DMS53 (cell line): ENCODE measurements around the gene ATR.
"Not testable (repeated sequence)": the region's sequence is repeated elsewhere in the genome, so short reads cannot be mapped to it uniquely, and the experiment has no call there.

ENCODE experiments used
- DNase-seq: peaks from one replicate; lab custom pipeline; 2025; lab: John Stamatoyannopoulos, UW

ATR gene

DNA sequence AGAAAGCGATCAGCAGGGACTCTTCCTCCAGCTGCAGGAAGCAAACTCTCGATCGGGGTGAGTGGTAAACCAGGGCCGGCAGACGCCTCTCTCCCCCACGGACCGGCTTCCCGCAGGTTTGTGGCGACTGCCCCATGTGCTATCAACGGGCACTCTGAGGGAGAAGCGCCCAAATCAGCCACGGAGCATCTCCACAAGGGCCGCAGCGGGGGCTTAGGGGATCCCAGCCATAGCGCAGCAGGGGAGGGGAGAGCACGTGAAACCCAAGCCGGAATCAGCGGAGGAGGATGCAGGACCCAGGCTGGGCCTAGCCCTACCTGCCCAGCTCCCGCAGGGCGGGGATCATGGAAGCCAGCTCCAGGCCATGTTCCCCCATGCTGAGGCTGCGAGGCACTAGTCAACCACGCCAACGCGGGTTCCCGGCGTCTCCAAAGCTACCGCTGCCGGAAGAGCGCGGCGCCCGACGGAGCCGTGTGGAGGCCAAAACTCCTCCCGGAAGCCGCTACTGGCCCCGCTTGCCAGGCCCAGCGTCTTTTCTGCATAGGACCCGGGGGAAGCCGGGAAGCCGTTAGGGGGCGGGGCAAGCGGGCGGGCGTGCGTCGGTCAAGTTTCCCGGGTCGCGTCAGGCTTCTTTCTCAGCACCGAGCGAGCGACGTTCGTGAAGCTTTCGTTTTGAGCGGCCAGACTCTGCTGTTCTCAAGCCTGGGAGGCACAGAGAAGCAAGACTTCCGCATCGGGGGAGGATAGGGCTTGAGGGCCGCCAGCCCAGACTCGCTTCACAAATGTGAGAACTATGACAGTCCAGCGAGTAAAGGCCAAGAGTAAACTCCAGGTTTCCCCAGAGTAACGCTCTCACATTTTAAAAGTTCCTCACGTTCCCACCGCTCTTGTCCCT is at the start of gene ATR:
Gene ATR (minus strand): TSS at position 405 of the 895 bp plus-strand sequence. CDS start 29 bp downstream, at position 376.
- DNase-seq = peak; percentile 97

DNA sequence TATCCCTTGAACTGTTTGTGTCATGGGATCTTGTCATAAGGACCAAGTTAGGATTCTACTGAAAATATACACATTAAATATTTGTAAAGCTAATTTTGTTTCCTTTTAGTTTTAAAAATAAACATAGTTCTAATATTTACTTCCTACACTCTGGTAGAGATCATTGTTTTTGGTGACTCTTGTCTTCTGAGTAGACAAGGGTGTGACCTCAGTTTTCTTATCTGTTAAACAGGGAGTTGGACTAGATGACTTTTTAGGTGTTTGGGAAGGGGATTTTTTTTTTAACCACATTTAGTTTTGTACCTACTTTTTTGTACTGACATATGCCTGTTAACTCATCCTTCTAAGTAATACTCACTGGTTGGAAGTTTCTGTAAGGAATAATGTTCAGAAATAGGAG is 48.4 kb upstream of the ATR start:
- DNase-seq = no peak

DNA sequence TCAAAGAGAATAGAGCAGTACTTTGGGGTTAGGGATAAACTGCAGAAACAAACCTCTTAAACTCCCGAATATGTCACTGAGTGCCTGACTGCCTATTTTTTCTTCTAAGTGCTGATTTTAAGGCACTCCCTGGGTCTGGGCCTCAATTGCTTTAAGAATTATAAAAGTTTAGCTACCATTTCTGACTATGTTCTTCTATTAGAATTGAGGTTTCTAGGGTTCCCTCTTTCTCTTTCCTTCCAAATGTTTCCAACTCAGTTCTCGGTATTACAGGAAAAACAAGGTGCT is 46.6 kb upstream of the ATR start:
- DNase-seq = no peak

DNA sequence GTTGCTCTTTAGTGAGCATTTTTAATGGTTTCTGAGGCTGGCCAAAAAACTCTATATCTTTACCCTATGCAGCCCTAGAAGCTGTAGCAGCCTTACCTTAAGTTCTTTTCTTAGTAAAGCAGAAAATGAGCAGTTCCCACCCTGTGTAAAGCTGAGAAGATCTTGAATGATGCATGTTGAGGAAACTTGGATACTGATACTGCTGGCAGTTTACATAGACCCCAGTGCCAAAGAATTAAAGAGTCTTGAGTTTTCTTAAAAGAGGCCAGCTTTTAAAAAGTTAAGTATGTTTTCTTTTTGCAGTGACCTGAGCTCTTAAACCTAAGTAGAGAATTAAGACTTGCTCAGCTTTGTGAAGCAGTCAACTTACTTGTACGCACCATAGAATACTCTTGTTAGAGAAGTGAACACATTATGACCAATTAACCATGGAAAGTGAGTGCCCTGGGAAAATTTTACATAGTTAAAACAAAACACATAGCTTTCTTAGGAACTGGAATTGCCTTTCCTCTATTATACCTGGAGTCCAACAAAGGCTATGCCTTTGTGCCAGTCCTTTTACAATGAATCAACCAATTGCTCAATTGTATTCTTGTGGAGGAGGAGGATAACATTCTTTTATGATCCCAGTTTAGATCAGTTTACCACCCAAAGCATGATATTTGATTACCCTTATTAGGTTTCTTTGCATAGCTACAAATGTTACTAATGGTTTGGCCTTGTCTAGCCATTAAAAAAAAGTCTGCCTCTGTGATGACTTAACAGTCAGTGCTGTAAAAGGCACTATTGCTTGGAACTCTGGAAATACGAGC is 46.0 kb upstream of the ATR start:
- no peak for DNase-seq

DNA sequence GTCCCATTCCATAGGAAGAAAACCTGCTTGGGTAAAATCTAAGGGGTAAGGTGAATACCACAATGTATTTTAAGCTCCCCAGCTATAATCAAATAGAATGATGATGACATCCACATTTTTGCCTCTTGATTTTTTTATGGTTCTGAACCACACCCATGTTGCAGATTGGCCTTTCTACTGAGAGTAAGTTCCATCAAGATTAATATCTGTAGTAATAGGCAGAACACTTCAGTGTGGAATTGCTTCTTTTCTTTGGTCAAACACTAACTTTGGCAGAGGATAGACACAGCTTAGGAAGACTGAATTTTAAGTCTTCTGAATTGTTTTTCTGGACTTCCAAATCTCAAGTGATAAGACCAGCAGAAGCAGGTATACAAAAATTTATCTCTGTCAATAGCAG is 44.7 kb upstream of the ATR start:
- no peak for DNase-seq

DNA sequence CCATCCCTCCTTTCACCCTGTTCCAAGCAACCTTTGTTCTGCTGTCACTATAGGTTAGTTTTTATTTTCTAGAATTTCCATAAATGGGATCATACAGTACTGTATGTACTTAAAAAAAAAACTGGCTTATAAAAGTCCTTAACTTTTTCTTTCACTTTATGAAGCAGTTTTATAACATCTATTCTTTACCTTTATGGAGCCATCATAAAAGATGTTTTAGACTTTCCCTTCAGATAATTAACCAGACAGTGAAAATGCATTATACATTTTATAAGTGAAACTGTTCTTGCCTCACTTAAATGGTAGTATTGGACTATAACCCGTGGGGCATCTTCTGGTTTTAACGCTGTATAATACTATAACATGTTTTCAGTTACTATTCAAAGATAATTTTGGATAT is 43.9 kb upstream of the ATR start:
- no peak for DNase-seq

DNA sequence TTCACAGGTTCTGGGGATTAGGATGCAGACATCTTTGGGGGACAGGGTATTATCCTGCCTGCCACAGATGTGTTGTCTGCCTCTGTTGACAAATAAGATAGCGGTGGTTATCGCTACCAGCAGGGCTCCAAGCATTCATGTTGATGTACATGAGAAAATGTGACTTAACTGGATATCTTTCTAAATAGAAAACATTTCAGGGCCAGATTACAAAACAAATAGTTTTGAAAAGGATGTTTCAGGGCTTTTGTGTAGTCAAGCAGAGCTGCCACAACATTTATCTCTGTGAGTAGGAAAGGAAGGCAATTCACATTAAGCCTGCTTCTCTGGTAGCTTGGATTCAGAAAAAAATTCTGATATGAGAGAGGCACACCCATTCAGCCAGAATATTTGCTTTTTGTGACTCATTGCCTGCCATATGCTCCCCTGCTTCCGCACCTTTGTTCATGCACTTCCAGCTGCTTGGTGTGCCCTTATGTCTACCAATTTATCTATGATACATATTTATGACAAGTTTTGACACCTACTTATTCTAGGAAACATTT is 40.5 kb upstream of the ATR start:
- DNase-seq = peak; percentile 95

DNA sequence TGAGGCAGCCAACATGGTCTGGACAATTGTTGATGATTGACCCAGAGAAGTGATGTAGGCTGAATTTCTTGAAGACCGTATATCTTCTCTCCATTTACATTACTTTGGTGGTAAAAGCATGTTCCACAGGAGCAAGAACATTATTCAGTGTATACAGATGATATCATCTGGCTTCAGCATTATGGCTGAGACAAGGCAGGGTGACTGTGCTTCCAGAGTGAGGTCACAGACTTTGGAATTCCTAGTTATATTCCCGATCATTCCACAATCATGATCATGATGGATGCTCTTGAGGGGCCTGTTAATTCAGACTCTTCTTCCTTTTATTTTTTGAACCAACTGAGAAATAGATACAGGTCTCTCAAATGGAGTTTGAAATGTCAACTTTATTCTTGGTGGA is 36.6 kb upstream of the ATR start:
- no peak for DNase-seq

DNA sequence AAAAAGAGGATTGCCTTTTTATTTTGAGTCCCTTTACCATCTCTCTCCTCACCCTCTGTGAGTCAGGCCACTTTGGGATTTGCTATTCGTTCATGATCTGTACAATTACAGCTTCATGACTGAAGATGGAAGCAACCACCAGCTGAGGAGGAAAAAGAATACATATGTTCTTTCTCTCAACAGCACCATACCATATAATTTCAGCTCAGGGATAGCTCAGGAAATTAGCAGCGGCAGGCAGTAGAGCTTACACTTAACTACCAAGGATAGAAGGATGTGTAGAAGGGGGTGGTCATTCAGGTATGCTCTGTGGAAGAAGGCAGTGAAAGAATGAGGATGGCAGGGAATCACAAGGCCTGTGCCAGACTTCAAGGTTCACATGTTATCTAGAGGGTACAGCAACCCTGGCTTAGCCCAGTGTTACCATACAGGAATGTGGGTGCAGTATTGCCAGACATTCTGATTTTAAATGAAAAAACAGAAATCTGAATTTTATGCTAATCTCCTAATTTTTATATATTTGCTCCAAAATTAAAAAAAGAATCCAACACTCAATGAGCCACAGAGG is 35.6 kb upstream of the ATR start:
- DNase-seq = no peak

DNA sequence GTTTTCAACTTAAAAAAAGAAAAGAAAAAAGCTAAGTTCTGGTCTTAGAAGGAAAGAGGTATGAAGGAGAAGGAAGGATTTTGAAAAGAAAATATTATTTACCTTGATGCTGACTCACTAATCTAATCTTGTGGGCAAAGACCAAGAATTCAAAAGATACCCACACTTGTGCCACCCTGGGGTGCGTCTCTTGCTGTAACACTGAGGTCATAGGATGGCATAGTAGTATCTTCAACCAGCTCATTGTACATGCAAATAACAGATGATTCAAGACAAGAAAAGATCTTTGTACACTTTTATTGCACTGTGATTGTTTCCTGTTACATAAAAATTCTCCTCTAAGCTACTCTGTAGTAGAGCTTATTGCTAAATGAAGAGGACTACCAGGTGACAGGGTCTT is 35.0 kb upstream of the ATR start:
- DNase-seq = no peak

DNA sequence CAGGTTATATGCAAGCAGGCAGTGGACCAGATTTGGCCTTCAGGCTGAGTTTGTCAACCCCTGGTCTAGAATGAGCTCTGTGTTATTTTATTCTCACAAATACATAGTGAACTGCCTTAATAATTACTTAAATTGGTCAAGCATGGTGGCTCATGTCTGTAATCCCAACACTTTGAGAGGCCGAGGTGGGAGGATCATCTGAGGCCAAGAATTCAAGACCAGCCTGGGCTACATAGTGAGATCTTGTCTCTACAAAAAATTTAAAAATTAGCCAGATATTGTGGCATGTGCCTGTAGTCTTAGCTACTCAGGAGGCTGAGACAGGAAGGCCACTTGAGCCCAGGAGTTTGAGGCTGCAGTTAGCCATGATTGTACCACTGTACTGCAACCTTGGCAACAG is 32.7 kb upstream of the ATR start:
- DNase-seq = no peak

DNA sequence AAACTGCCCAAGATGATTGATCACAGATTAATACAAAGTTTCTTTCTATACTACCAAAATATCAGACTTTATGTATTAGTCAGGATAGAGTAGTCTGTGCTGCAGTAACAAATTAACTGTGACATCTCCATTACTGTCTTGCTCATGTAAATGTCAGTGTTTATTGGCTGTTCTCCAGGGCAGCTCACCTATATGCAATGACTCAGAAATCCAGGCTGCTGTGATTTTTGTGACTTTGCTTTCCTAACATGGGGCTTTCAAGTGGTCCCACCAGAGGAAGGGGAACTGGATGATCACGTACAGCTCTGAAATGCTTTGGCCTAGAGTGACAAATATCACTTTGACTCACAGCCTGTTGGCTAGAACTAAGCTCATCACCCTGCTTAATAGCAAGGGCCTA is 30.6 kb upstream of the ATR start:
- no peak for DNase-seq

DNA sequence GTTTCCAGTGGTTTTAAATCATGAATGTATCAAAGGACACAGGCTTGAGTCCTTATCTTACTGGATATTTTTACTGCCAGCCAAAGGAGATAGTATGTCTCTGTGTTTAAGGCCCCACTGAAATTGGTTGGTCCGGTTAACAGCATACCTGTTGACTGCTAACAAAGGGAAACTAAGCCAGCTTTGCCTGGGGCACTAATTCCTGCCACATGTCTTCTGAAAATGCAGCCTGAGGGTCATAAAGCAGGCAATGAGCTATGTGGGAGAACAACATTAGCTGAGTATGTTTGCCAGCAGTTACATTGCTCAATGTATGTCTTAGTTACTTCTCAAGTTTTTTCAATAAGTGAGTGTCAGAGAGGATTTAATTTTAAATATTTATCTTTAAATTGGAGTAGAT is 30.1 kb upstream of the ATR start:
- DNase-seq = no peak

DNA sequence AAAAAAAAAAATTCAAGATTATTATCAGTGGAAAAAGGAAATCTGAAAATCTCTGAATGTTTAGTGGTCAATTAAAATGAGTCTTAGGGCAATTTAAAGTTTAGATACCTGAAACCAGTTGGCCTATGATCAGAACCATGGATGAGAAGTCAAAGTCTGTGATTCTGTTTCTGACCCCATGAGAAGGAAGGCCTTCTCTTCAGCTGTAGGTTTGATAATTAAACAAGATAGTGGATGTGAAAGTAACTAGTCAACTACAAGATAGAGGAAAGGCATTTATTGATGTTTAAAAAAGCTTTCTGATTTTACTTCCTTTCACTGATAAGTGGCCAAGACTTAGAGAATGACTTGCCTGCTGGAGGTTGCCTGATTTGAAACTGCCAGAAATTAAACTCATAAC is 26.4 kb upstream of the ATR start:
- no peak for DNase-seq

DNA sequence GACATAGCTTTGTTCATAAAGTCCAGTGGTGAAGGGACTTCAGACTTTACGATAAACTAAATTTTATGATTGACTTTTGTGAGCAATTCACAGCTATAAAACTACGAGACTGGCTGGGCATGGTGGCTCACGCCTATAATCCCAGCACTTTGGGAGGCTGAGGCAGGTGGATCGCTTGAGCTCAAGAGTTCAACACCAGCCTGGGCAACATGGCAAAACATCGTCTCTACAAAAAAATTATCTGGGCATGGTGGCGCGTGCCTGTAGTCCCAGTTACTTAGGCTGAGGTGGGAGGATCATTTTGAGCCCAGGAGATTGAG is 24.8 kb upstream of the ATR start:
- not testable (repeated sequence) for DNase-seq

DNA sequence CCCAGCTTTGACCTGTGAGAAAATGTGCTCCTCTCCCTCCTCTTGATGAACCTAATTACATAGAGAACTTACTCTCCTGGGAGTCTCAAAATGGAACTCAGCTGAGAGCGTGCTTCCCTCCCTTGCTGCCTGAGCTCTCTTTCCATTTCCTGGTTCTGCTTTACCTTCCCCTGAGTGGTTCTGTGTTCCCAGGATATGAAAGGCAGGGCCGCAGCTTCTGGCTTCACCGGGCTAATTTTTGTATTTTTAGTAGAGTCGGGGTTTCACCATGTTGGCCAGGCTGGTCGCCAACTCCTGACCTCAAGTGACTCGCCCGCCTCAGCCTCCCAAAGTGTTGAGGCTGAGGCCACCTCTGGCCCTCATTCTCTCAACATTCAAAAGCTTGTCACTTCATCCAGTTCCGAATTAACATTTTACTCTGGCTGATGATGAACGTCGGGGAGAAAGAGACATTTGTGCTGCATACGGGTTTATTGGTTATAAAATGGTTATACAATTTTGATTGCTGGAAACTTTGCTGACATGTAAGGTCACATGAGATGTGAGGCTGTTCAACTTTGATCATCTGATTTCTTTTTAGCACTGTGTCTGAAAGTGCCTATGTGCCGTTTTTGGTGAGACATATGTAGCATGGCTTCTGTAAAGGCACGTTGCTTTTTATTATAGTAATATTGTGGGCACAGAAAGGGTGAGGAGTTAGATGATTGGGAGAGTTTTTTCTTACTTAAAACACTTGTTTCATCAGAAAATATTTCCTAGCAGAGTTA is 24.3 kb upstream of the ATR start:
- no peak for DNase-seq

DNA sequence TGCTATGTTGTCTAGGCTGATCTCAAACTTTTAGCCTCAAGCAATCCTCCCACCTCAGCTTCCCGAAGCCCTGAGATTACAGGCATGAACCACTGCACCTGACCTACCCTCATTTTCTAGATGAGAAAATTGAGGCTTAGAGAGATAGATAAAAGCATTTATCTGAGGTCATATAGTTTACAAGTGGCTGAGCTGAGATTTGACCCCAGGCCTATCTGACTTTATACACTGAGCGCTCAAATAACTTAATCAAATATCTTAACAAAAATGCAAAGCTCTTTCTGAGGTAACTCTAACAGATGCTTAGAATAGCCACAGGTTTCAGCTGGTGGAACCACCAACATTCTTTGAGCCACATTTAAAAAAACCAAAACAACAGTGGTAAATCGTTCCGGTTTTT is 23.2 kb upstream of the ATR start:
- no peak for DNase-seq

DNA sequence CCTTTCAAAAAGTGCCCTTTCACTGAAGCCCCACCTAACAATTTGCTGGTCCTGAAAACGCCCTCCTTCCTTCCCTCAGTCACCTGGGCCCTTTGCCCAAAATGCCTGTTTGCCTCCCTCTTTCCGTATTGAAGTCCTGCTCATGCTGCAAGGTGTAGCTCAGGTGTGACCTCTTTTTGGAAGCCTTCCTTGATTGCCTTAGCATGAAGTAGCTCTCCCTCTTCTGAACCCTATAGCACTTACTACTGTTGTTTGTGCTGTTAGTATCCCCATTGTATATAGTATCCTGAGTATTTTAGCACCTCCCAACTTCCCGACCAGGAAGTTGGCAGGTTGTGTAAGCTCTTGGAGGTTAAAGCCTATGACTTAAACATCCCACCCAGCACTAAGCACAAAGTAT is 19.4 kb upstream of the ATR start:
- DNase-seq = peak; percentile 17

DNA sequence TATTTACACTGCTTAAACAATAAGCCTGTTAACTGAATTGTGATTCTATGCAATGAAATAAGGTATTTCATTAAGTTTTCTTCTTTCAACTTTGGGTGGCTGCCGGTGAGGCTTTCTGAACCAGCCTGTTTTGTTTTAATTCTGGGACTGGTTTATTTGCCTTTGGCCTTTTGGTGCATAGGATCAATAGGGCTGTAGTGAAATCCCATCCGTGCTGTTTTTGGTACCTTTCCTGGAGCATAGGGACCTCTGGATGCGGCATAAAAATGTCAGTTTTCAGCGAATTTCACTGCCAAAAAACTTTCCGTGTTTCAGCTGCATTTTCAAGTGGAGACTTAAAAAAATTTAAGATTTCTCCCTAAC is 18.2 kb upstream of the ATR start:
- DNase-seq = no peak

DNA sequence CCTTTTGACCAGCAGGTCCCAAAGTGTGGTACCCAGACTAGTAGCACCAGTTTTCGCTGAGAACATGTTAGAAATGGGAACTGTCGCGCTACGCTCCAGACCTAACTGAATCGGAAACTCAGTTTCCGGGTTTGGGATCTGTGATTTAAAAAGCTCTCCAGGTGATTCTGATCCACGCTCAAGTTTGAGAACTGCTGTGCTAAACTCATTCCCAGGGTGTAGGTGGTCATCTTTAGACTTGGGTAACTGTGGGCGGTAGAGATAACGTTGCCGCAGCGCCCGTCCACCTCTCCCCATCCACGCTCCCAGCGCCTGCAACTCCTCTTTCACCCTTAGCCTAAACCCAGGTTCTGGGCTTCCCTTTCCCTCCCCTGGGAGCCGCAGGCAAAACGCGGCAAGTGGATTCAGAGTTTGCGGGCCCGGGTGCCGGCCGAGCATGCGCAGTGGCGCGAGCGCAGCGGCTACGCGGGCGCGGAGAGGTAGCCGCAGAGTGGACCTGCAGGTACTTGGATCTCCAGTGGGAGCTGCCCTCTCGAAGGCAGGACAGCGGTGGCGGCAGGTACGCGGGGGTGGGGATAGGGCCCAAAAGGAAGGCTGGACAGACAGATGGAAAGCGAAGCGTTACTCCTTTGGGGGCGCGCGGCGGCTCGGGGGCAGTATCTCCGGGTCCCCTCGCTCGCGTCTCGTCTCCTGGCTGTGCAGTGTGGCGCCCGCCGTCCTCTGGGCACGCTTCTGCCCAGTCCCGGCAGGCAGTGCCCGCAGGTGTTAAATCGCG is 17.6 kb upstream of the ATR start, which contains the start of gene PLS1:
Gene PLS1 (plus strand): TSS at position 443 of the 775 bp plus-strand sequence. CDS start 67,845 bp downstream, outside the sequence.
- peak; percentile 93 for DNase-seq

DNA sequence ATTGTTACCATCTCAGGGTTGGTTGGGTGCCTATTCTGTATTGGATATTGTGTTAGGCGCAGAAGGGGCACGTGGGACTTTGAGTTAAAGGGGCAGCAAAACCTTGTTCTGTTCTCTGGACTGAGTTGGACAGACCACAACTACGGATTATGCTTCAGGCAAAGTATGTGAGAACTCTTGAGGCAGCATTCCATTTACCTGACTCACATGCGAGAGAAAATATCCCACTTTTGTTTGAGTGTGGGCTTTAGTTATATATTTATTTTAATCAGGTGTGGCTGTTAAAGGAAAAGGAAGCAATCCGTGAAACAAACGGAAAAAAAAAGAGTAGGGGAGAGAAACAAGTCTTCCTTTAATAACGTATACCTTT is 17.0 kb upstream of the ATR start:
- DNase-seq = peak; percentile 70

DNA sequence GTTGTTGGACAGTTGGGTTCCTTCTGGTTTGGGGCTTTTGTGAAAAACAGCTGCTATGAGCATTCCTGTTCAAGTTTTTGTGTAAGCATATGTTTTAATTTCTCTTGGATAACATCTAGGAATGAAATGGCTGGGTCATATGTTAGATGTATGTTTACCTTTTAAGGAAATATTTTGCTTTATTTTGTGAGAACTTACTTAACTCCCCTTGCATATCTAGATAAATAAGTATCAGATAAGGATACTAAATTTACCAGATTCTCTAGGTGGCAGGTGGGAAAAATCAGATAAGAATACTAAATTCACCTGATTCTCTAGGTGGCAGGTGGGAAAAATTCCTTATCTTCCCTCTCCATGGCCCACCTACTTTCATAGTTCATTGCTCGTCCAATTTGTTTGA is 16.6 kb upstream of the ATR start:
- DNase-seq = no peak
